Right lobe of liver (tissue), 4 donors: ENCODE results near the gene RNF157.

Source experiments
- POLR2A ChIP-seq: fragments of 450-650 bp; IDR thresholded peaks from one replicate; pipeline ENCODE4 v1.6.1; 2017; ENCODE audit warnings: antibody characterized with exemption, mild to moderate bottlenecking
- TF ChIP-seq, protein P1 (sequence below), 4 donors: fragments of 200-600 bp in 3 of 4; fragments of 450-650 bp in 1 of 4; IDR thresholded peaks; one replicate each; pipeline versions ENCODE4 v1.5.1 to v1.8.0; 2016 to 2022; ENCODE audit warnings: antibody characterized with exemption in 4 of 4, mild to moderate bottlenecking in 2 of 4
- donor health status: DM: no; HTN: no; CAD: no.
- donor health status: DM: no; HTN: no; CAD: no.
- donor health status: DM: no; HTN: yes; CAD: no.

DNA sequence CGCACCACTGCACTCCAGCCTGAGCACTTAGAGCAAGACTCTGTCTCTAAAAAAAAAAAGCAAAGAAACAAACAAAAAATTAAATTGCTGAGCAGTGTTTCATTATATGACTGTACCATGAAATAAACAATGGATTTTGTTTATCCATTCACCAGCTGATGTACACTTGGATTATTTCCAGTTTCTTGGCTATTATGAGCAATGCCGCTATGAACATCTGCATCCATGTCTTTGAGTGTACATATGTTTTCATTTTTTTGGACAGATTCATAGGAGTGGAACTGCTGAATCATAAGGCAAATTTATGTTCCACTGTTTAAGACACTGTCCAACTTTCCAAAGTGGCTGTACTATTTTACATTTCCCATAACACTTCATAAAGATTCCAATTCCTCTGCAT is 8.0 kb downstream of the RNF157 start:
- TF ChIP-seq POLR2A = no peak
- TF ChIP-seq, protein P1, sequence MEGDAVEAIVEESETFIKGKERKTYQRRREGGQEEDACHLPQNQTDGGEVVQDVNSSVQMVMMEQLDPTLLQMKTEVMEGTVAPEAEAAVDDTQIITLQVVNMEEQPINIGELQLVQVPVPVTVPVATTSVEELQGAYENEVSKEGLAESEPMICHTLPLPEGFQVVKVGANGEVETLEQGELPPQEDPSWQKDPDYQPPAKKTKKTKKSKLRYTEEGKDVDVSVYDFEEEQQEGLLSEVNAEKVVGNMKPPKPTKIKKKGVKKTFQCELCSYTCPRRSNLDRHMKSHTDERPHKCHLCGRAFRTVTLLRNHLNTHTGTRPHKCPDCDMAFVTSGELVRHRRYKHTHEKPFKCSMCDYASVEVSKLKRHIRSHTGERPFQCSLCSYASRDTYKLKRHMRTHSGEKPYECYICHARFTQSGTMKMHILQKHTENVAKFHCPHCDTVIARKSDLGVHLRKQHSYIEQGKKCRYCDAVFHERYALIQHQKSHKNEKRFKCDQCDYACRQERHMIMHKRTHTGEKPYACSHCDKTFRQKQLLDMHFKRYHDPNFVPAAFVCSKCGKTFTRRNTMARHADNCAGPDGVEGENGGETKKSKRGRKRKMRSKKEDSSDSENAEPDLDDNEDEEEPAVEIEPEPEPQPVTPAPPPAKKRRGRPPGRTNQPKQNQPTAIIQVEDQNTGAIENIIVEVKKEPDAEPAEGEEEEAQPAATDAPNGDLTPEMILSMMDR (IDR thresholded peaks at IDR 0.05) = no peak
